Measurements from ENCODE around the gene CEBPZOS. TPM values are rescaled to one million over a fixed set of nuclear protein-coding genes. Genes with fewer than 3 reads are reported as not detected.

The CEBPZOS gene
- total and polyA plus RNA-seq, 9 of the 15 experiments (the other 6 are each of a cell fraction or from before 2014, with no cell fraction given), result 21.7 to 64.8 (median 46.7) TPM

GRCh38 chr2:37196320-37197195 lies at the start of gene CEBPZOS (continued):
- TF ChIP-seq, protein P1, sequence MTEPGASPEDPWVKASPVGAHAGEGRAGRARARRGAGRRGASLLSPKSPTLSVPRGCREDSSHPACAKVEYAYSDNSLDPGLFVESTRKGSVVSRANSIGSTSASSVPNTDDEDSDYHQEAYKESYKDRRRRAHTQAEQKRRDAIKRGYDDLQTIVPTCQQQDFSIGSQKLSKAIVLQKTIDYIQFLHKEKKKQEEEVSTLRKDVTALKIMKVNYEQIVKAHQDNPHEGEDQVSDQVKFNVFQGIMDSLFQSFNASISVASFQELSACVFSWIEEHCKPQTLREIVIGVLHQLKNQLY (CRISPR knock-in tag; conservative IDR thresholded peaks at IDR 0.05), result 0 out of 4 replicates have a peak, but pooled peaks of 1 of the 2 experiments have one; percentile 45
- TF ChIP-seq SRSF7 (optimal IDR thresholded peaks at IDR 0.05; ENCODE audit: low read depth, low read length) (no peak), ZNF551 (CRISPR knock-in tag; IDR thresholded peaks at IDR 0.05) (no peak), SRSF3 (IDR thresholded peaks at IDR 0.05; ENCODE audit: insufficient read depth, low read length) (peak; percentile 65; the same call in 1 of the 2 replicates), HDAC1 (IDR thresholded peaks at IDR 0.05) (peak in 1 of 2 experiments; percentile 73; a peak in 1 of 4 replicates), ZFPM2 (CRISPR knock-in tag; IDR thresholded peaks at IDR 0.05) (no peak), HDAC2 (IDR thresholded peaks at IDR 0.05) (no peak), ZNF184 (CRISPR knock-in tag; IDR thresholded peaks at IDR 0.05) (no peak), SNRNP70 (optimal IDR thresholded peaks at IDR 0.05; ENCODE audit: low read depth, low read length) (no peak), HEY1 (CRISPR knock-in tag; IDR thresholded peaks at IDR 0.05; ENCODE audit: borderline replicate concordance) (no peak), IFI16 (CRISPR knock-in tag; IDR thresholded peaks at IDR 0.05) (no peak), MAFK (IDR thresholded peaks at IDR 0.05; ENCODE audit: low read length) (no peak), GABPB2 (CRISPR knock-in tag; conservative IDR thresholded peaks at IDR 0.05) (no peak), ZBTB49 (CRISPR knock-in tag; IDR thresholded peaks at IDR 0.05; ENCODE audit: borderline replicate concordance) (no peak), FOXJ3 (CRISPR knock-in tag; IDR thresholded peaks at IDR 0.05) (no peak), HMBOX1 (IDR thresholded peaks at IDR 0.05) (no peak), NR2C2 (CRISPR knock-in tag; IDR thresholded peaks at IDR 0.05) (peak; percentile 93), NR2C2 (tag; IDR thresholded peaks at IDR 0.05) (peak; percentile 99), FOXJ2 (tag; IDR thresholded peaks at IDR 0.05) (no peak; the same call in 1 of the 2 replicates)
- TF ChIP-seq, protein P2, sequence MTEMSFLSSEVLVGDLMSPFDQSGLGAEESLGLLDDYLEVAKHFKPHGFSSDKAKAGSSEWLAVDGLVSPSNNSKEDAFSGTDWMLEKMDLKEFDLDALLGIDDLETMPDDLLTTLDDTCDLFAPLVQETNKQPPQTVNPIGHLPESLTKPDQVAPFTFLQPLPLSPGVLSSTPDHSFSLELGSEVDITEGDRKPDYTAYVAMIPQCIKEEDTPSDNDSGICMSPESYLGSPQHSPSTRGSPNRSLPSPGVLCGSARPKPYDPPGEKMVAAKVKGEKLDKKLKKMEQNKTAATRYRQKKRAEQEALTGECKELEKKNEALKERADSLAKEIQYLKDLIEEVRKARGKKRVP (CRISPR knock-in tag; IDR thresholded peaks at IDR 0.05), result no peak
